ENCODE measurements around the gene TAPBP. TPM values are rescaled to one million over a fixed set of nuclear protein-coding genes. Genes with fewer than 3 reads are reported as not detected.

The TAPBP gene
- 100 to 1,000 TPM; 273 to 274 TPM for total RNA-seq

GRCh38 chr6:33313709-33314514 is at the start of gene TAPBP:
TSS of gene TAPBP (minus strand) at chr6:33314078. CDS start at chr6:33314041, 37 bp downstream.

GRCh38 chr6:33317669-33318425 is 4.0 kb upstream of the TAPBP start, which contains the start of gene ZBTB22:
TSS of gene ZBTB22 (minus strand) at chr6:33317744. CDS start at chr6:33316916, 828 bp downstream.

GRCh38 chr6:33298773-33299236 is 15.1 kb downstream of the TAPBP start, which contains the start of gene RGL2:
TSS of gene RGL2 (minus strand) at chr6:33298942. CDS start at chr6:33298610, 332 bp downstream.

GRCh38 chr6:33288921-33289783 is 24.7 kb downstream of the TAPBP start, which contains the start of the genes PFDN6 and WDR46:
TSS of gene PFDN6 (plus strand) at chr6:33289601. CDS start at chr6:33289857, 256 bp downstream.
TSS of gene WDR46 (minus strand) at chr6:33289239. CDS start at chr6:33289170, 69 bp downstream.

GRCh38 chr6:33276864-33277662 is 36.8 kb downstream of the TAPBP start, which contains the start of gene B3GALT4:
TSS of gene B3GALT4 (plus strand) at chr6:33277123. CDS start at chr6:33277420, 297 bp downstream.

DNA sequence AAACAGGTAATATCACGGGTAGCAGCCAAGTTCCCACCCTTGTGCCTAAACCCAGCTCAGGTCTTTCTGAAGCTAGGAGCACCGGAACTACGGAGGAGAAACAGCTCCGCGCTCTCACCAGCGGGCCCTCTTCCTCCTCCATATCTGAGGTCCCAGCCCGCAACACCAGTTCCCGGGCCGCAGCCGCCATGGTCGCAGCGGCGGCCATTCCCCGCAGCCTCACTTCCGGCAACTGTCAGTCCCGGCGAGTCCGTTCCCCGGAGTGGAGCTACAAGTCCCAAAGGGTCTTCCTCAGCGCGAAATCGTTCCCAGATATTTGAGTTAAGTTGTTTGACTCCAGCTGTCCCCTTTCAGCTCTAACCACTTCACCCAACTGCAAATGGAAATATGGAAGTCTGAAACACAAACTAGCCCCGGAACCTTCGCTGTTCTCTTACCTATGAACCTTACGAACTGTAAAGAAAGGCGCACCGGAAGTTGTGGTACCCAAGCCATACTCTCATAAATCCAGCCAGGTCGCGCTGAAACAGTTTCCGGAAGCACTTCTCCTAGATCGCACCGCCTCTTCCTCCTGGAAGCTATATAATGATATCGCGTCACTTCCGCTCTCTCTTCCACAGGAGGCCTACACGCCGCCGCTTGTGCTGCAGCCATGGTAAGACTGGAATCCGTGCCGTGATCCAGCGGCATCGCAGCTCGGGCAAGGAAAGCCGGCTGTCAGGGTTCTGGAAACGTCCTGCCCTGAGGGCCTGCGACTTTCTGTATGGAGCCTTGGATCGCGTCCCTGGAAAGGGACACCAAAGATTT is 42.2 kb downstream of the TAPBP start, which contains the start of the genes RPS18 and VPS52:
Gene RPS18 (plus strand): TSS at position 608 of the 807 bp plus-strand sequence. CDS start 45 bp downstream, at position 653.
Gene VPS52 (minus strand): TSS at position 409 of the 807 bp plus-strand sequence. CDS start 201 bp downstream, at position 208.

Small RNA genes lying within 50 kb of the gene (microRNA-seq; reads per million reads assigned to microRNA genes)
- gene MIR6834 (ENCODE audit: borderline microRNAs expressed, borderline replicate concordance) (not detected), gene MIR6873 (ENCODE audit: borderline microRNAs expressed, borderline replicate concordance) (not detected)

Other genes starting within 250 kb of the TAPBP start
- 10 to 100 TPM; 30.4 to 32.4 TPM for gene HLA-DPA1, start 240.4 kb downstream of the TAPBP start, total RNA-seq
- 10 to 100 TPM; 19.0 to 19.2 TPM for gene HLA-DPB1, start 238.1 kb downstream of the TAPBP start, total RNA-seq
- gene COL11A2, start 121.6 kb downstream of the TAPBP start, total RNA-seq = under 1 TPM; 0.50 to 0.63 TPM
- 10 to 100 TPM; 49.6 to 49.7 TPM for gene RXRB, start 113.4 kb downstream of the TAPBP start, total RNA-seq
- gene SLC39A7, start 113.2 kb downstream of the TAPBP start, total RNA-seq = 10 to 100 TPM; 39.6 to 41.7 TPM
- 10 to 100 TPM; 15.4 to 18.0 TPM for gene HSD17B8, start 109.4 kb downstream of the TAPBP start, total RNA-seq
- gene RING1, start 105.6 kb downstream of the TAPBP start, total RNA-seq = 10 to 100 TPM; 37.6 to 37.7 TPM
- 10 to 100 TPM; 71.8 to 76.2 TPM for gene VPS52, start 42.2 kb downstream of the TAPBP start, total RNA-seq
- gene RPS18, start 42.0 kb downstream of the TAPBP start, total RNA-seq = 1,000 to 10,000 TPM; 3,258 to 3,316 TPM
- gene B3GALT4, start 37.0 kb downstream of the TAPBP start, total RNA-seq = 10 to 100 TPM; 23.3 to 23.9 TPM
- gene WDR46, start 24.8 kb downstream of the TAPBP start, total RNA-seq = 10 to 100 TPM; 47.0 to 47.8 TPM
- 10 to 100 TPM; 55.1 to 57.3 TPM for gene PFDN6, start 24.5 kb downstream of the TAPBP start, total RNA-seq
- 10 to 100 TPM; 52.5 to 58.6 TPM for gene RGL2, start 15.1 kb downstream of the TAPBP start, total RNA-seq
- gene ZBTB22, start 3.7 kb upstream of the TAPBP start, total RNA-seq = 10 to 100 TPM; 19.4 to 21.9 TPM
- 100 to 1,000 TPM; 108 to 111 TPM for gene DAXX, start 8.9 kb upstream of the TAPBP start, total RNA-seq
- 100 to 1,000 TPM; 106 to 109 TPM for gene KIFC1, start 77.7 kb upstream of the TAPBP start, total RNA-seq
- gene PHF1, start 96.9 kb upstream of the TAPBP start, total RNA-seq = 10 to 100 TPM; 46.7 to 52.7 TPM
- 100 to 1,000 TPM; 197 to 215 TPM for gene CUTA, start 104.0 kb upstream of the TAPBP start, total RNA-seq
- gene SYNGAP1, start 106.0 kb upstream of the TAPBP start, total RNA-seq = 10 to 100 TPM; 48.0 to 52.1 TPM
- 1 to 10 TPM; 6.5 to 7.1 TPM for gene ZBTB9, start 140.5 kb upstream of the TAPBP start, total RNA-seq

All from activated naive CD4-positive, alpha-beta T cell treated with anti-CD3 and anti-CD28 coated beads, Interleukin-2, amount 10 ng/mL, durations not matched to agents 5 hours and 36 hours (primary cell).